ENCODE results near the gene HOXB4. TPM values are rescaled to one million over a fixed set of nuclear protein-coding genes. Genes with fewer than 3 reads are reported as not detected.

HOXB4 gene
- total RNA-seq, 1 experiment from 2014 or later = 0.04 TPM

GRCh38 chr17:48595278-48595999 lies 17.3 kb upstream of the HOXB4 start:
- ATAC-seq = no peak
- Mint-ChIP-seq H3K36me3 (peaks cover 2% of the 10 kb centered on the region; the same call in 1 of the 2 replicates), H3K9me3 (no peaks in the 10 kb centered on the region), H3K27ac (no peak overlapping the region), H3K27me3 (ENCODE audit: low read depth) (peaks cover 100% of the 10 kb centered on the region; the same call in 1 of the 2 replicates), H3K4me3 (peak overlapping the region; percentile 44), H3K4me1 (peaks cover 47% of the 10 kb centered on the region)
- ChIA-PET CTCF (no interaction called here), POLR2A (no interaction called here)
- DNase-seq (ENCODE audit: low spot score) = no peak
- TF ChIP-seq STAT6 (CRISPR knock-in tag; conservative IDR thresholded peaks at IDR 0.05; ENCODE audit: low read depth) = no peak
- TF ChIP-seq PRDM15 (CRISPR knock-in tag; IDR thresholded peaks at IDR 0.05) = peak; percentile 74

GRCh38 chr17:48594538-48595277 lies 16.6 kb upstream of the HOXB4 start:
- H3K36me3 Mint-ChIP-seq = peaks cover 2% of the 10 kb centered on the region; the same call in 1 of the 2 replicates
- H3K4me1 Mint-ChIP-seq = peaks cover 54% of the 10 kb centered on the region
- peak overlapping the region; percentile 50; the same call in 1 of the 2 replicates for H3K4me3 Mint-ChIP-seq
- ChIA-PET POLR2A (no interaction called here), CTCF (interaction anchor here (0.7 to 2.4 kb wide), 5 partner anchors 12 to 286 kb away, joined by 3 to 11 read pairs (median 5); no protein-coding TSS in a partner anchor)
- ATAC-seq (no peak), DNase-seq (ENCODE audit: low spot score) (no peak)
- H3K9me3 Mint-ChIP-seq = no peaks in the 10 kb centered on the region
- H3K27me3 Mint-ChIP-seq (ENCODE audit: low read depth) = peaks cover 100% of the 10 kb centered on the region; the same call in 1 of the 2 replicates
- H3K27ac Mint-ChIP-seq = no peak overlapping the region
- TF ChIP-seq SMAD3 (CRISPR knock-in tag; IDR thresholded peaks at IDR 0.05; ENCODE audit: borderline replicate concordance) = no peak
- no peak for TF ChIP-seq E2F5 (CRISPR knock-in tag; IDR thresholded peaks at IDR 0.05)
- TF ChIP-seq ZNF423 (CRISPR knock-in tag; IDR thresholded peaks at IDR 0.05) = no peak
- no peak for TF ChIP-seq EMX1 (CRISPR knock-in tag; IDR thresholded peaks at IDR 0.05)
- TF ChIP-seq CREM (CRISPR knock-in tag; IDR thresholded peaks at IDR 0.05) = no peak
- no peak for TF ChIP-seq PREB (CRISPR knock-in tag; IDR thresholded peaks at IDR 0.05; ENCODE audit: borderline replicate concordance)
- TF ChIP-seq NR2C2 (CRISPR knock-in tag; IDR thresholded peaks at IDR 0.05) = no peak
- no peak for TF ChIP-seq ESRRA (CRISPR knock-in tag; IDR thresholded peaks at IDR 0.05; ENCODE audit: borderline replicate concordance)
- no peak for TF ChIP-seq ZNF425 (CRISPR knock-in tag; conservative IDR thresholded peaks at IDR 0.05)
- TF ChIP-seq JUN (CRISPR knock-in tag; IDR thresholded peaks at IDR 0.05) = no peak
- no peak for TF ChIP-seq CBFB (CRISPR knock-in tag; IDR thresholded peaks at IDR 0.05; ENCODE audit: low read depth)
- no peak for TF ChIP-seq HMGA2 (CRISPR knock-in tag; IDR thresholded peaks at IDR 0.05)
- no peak for TF ChIP-seq ZNF416 (CRISPR knock-in tag; IDR thresholded peaks at IDR 0.05)
- no peak for TF ChIP-seq RORB (CRISPR knock-in tag; IDR thresholded peaks at IDR 0.05)
- no peak for TF ChIP-seq ATF6 (CRISPR knock-in tag; IDR thresholded peaks at IDR 0.05)
- TF ChIP-seq ERG (CRISPR knock-in tag; IDR thresholded peaks at IDR 0.05) = no peak
